ENCODE results near the gene HSPB1. TPM values are rescaled to one million over a fixed set of nuclear protein-coding genes. Genes with fewer than 3 reads are reported as not detected.

The HSPB1 gene
- total and polyA plus RNA-seq, 2 of the 13 experiments (the other 11 are each of a cell fraction or from before 2014, with no cell fraction given) = 21.0 to 38.6 TPM

GRCh38 chr7:76265299-76265698, 37.2 kb upstream of the HSPB1 start (continued):
- TF ChIP-seq ZBTB2 (CRISPR knock-in tag; IDR thresholded peaks at IDR 0.05; ENCODE audit: low read depth) = no peak
- TF ChIP-seq MTERF4 (CRISPR knock-in tag; IDR thresholded peaks at IDR 0.05) = no peak
- no peak for TF ChIP-seq ATAD3A (CRISPR knock-in tag; IDR thresholded peaks at IDR 0.05)
- no peak for TF ChIP-seq RBM39 (IDR thresholded peaks at IDR 0.05; ENCODE audit: low read depth, low read length, poor library complexity, severe bottlenecking)
- TF ChIP-seq RXRA (CRISPR knock-in tag; IDR thresholded peaks at IDR 0.05) = no peak
- no peak for TF ChIP-seq ZNF232 (CRISPR knock-in tag; IDR thresholded peaks at IDR 0.05; ENCODE audit: borderline replicate concordance)

- in situ Hi-C loops (cut with HindIII; ENCODE audit: extremely low pct_ligation_motif_present, low pct_unique_long_range_greater_than_20kb) = no loop called here
- Histone ChIP-seq H3K4me2 (ENCODE audit: low read depth, low read length) (no peak overlapping the region), H3K4me1 (ENCODE audit: insufficient read depth, low read length) (peaks cover 7% of the 10 kb centered on the region), H3K4me3 (replicated peaks in 1 of 3; ENCODE audit: insufficient read depth in 1 of 3, low read depth in 2 of 3, low read length in 3 of 3) (no peak overlapping the region), H4K20me1 (ENCODE audit: insufficient read depth, low read length) (no peaks in the 10 kb centered on the region), H3K36me3 (replicated peaks in 1 of 2; ENCODE audit: control insufficient read depth in 1 of 2, insufficient read depth in 2 of 2, low read length in 2 of 2) (no peaks in the 10 kb centered on the region), H3K9ac (ENCODE audit: insufficient read depth, low read depth, low read length) (no peak overlapping the region), H3K27ac (ENCODE audit: extremely low read length, insufficient read depth, low read length) (no peak overlapping the region), H2AFZ (ENCODE audit: low read length) (no peak overlapping the region), H3K27me3 (ENCODE audit: control insufficient read depth in 1 of 2, insufficient read depth in 2 of 2, low read length in 2 of 2) (peaks cover 0 to 5% of the 10 kb centered on the region in 2 experiments; a peak in 2 of 5 replicates), H3K79me2 (ENCODE audit: insufficient read depth, low read length) (no peaks in the 10 kb centered on the region), H3K9me3 (ENCODE audit: low read length) (no peaks in the 10 kb centered on the region)
- FAIRE-seq (no peak), ATAC-seq (no peak), DNase-seq (ENCODE audit: low spot score) (no peak)
- no TSS peak for BruUV-seq (replicated peaks)
- CTCF ChIA-PET (ENCODE audit: low intra/inter-chr PET ratio, low total read pairs) = no interaction called here
- intact Hi-C loops (cut with micrococcal nuclease; ENCODE audit: unreplicated experiment) = no loop called here
- POLR2A ChIA-PET = no interaction called here
- WGBS (ENCODE audit: low lambda C conversion rate) = 90% methylated on average over 51 of the region's 68 CpGs
- TF ChIP-seq RBM22 (optimal IDR thresholded peaks at IDR 0.05; ENCODE audit: low read length) (no peak), CBX2 (IDR thresholded peaks at IDR 0.05; ENCODE audit: low read depth, low read length) (no peak), CBX2 (CRISPR knock-in tag; IDR thresholded peaks at IDR 0.05; ENCODE audit: low read depth) (no peak), ZHX2 (IDR thresholded peaks at IDR 0.05; ENCODE audit: low read depth) (no peak), ZHX2 (CRISPR knock-in tag; IDR thresholded peaks at IDR 0.05; ENCODE audit: borderline replicate concordance) (no peak), ZEB1 (IDR thresholded peaks at IDR 0.05; ENCODE audit: insufficient replicate concordance, low read depth) (no peak), TRIM24 (CRISPR knock-in tag; IDR thresholded peaks at IDR 0.05) (no peak)
These were observed 35.2 kb upstream of the HSPB1 start for GRCh38 chr7:76267107-76267893.

Data from HepG2 (cell line).